Smooth muscle cell (in vitro differentiated cells): ENCODE data around the gene TRIM65. TPM values are rescaled to one million over a fixed set of nuclear protein-coding genes. Genes with fewer than 3 reads are reported as not detected.

ENCODE experiments used
- DNase-seq: peaks from one replicate; lab custom pipeline; 2025; ENCODE audit not compliant: unreplicated experiment; lab: John Stamatoyannopoulos, UW
- H2AFZ ChIP-seq: fragments of 200-600 bp; sonication (generic); 2 replicates; pipeline ENCODE4 v1.6.0; 2016; ENCODE audit warnings: antibody characterized with exemption, low read depth, mild to moderate bottlenecking
- H3F3A ChIP-seq: fragments of 200-600 bp; sonication (generic); 2 replicates; pipeline ENCODE4 v1.6.0; 2017; ENCODE audit warnings: antibody characterized with exemption, low read depth
- H3K27ac ChIP-seq: fragments of 200-600 bp; sonication (generic); 2 replicates; pipeline ENCODE4 v1.5.1; 2016; ENCODE audit warnings: low read depth, mild to moderate bottlenecking
- H3K27me3 ChIP-seq: fragments of 200-600 bp; sonication (generic); 2 replicates; pipeline ENCODE4 v1.6.1; 2016; ENCODE audit warnings: low read depth, mild to moderate bottlenecking
- H3K36me3 ChIP-seq: fragments of 200-600 bp; sonication (generic); 2 replicates; pipeline ENCODE4 v1.5.1; 2016; ENCODE audit warnings: low read depth
- H3K4me1 ChIP-seq: fragments of 200-600 bp; sonication (generic); 2 replicates; pipeline ENCODE4 v1.5.1; 2016; ENCODE audit warnings: low read depth
- H3K4me2 ChIP-seq: fragments of 200-600 bp; sonication (generic); 2 replicates; pipeline ENCODE4 v1.6.0; 2016; ENCODE audit warnings: mild to moderate bottlenecking
- H3K4me3 ChIP-seq: fragments of 200-600 bp; sonication (generic); 2 replicates; pipeline ENCODE4 v1.5.1; 2016; ENCODE audit warnings: mild to moderate bottlenecking
- H3K79me2 ChIP-seq: fragments of 200-600 bp; sonication (generic); 2 replicates; pipeline ENCODE4 v1.6.0; 2016; ENCODE audit warnings: low read depth, mild to moderate bottlenecking
- H3K9ac ChIP-seq: fragments of 200-600 bp; sonication (generic); 2 replicates; pipeline ENCODE4 v1.6.0; 2016; ENCODE audit warnings: low read depth
- H3K9me3 ChIP-seq: fragments of 200-600 bp; sonication (generic); replicated peaks from 2 replicates; pipeline ENCODE4 v1.5.1; 2016; ENCODE audit warnings: low read depth
- H4K20me1 ChIP-seq: fragments of 200-600 bp; sonication (generic); 2 replicates; pipeline ENCODE4 v1.6.0; 2016; ENCODE audit warnings: low read depth
- CTCF ChIP-seq: fragments of 200-600 bp; sonication (generic); IDR thresholded peaks from 2 replicates; pipeline ENCODE4 v1.5.1; 2017; ENCODE audit warnings: borderline replicate concordance, mild to moderate bottlenecking, antibody characterized with exemption; ENCODE audit not compliant: insufficient read depth, poor library complexity, severe bottlenecking
- WGBS: methylation state at CpG from one replicate; pipeline ENCODE4 v1.1.7; 2016; ENCODE audit warnings: low lambda C conversion rate; 5-methylcytosine and 5-hydroxymethylcytosine counted together
- polyA plus RNA-seq: library from polyadenylated mRNA; unstranded; fragments of >200 nt; fragmentation: Nextera tagmentation; extraction: Ambion mirVana; gene quantifications from 2 replicates; pipeline ENCODE4 v1.2.1, GENCODE V29; 2016
- total RNA-seq: library from RNA; depleted of rRNA; stranded (reverse); fragments of >200 nt; gene quantifications from 2 replicates; pipeline ENCODE4 v1.2.3, GENCODE V29; 2014

The TRIM65 gene
- total and polyA plus RNA-seq, 2 experiments from 2014 or later: 13.3 to 17.4 TPM

- H3K9me3 ChIP-seq: no peaks in the 10 kb centered on the region
- no peaks in the 10 kb centered on the region for H4K20me1 ChIP-seq
- no peak for TF ChIP-seq CTCF
- H3K9ac ChIP-seq: no peak overlapping the region
- H3K4me3 ChIP-seq: no peak overlapping the region
- no peak overlapping the region for H3K4me2 ChIP-seq
- no peak overlapping the region for H3K27ac ChIP-seq
- no peak for DNase-seq
- H3K4me1 ChIP-seq: no peaks in the 10 kb centered on the region
- H3F3A ChIP-seq: no peaks in the 10 kb centered on the region
- H3K36me3 ChIP-seq: no peaks in the 10 kb centered on the region
- no peaks in the 10 kb centered on the region for H3K27me3 ChIP-seq
- WGBS: 95% methylated on average over 8 of the region's 8 CpGs
- no peak overlapping the region for H2AFZ ChIP-seq
- no peaks in the 10 kb centered on the region for H3K79me2 ChIP-seq
These were observed 11.3 kb downstream of the TRIM65 start for GRCh38 chr17:75885431-75885830.

GRCh38 chr17:75881678-75882454 lies 14.9 kb downstream of the TRIM65 start:
- Histone ChIP-seq H3K79me2 (no peaks in the 10 kb centered on the region), H3K4me1 (peaks cover under 1% of the 10 kb centered on the region), H2AFZ (no peak overlapping the region), H4K20me1 (no peaks in the 10 kb centered on the region), H3K27ac (no peak overlapping the region), H3K9ac (no peak overlapping the region), H3K9me3 (no peaks in the 10 kb centered on the region), H3F3A (peaks cover 13% of the 10 kb centered on the region), H3K4me3 (no peak overlapping the region), H3K4me2 (no peak overlapping the region), H3K27me3 (no peaks in the 10 kb centered on the region), H3K36me3 (no peaks in the 10 kb centered on the region)
- 95% methylated on average over 15 of the region's 15 CpGs for WGBS
- no peak for TF ChIP-seq CTCF
- no peak for DNase-seq

GRCh38 chr17:75880266-75880665 lies 16.5 kb downstream of the TRIM65 start:
- Histone ChIP-seq H3K79me2 (no peaks in the 10 kb centered on the region), H3K4me3 (no peak overlapping the region), H3F3A (peaks cover 16% of the 10 kb centered on the region), H3K9ac (no peak overlapping the region), H4K20me1 (no peaks in the 10 kb centered on the region), H3K36me3 (no peaks in the 10 kb centered on the region), H3K27me3 (no peaks in the 10 kb centered on the region), H3K27ac (no peak overlapping the region), H3K9me3 (no peaks in the 10 kb centered on the region), H3K4me2 (no peak overlapping the region), H2AFZ (no peak overlapping the region), H3K4me1 (peaks cover 11% of the 10 kb centered on the region)
- 74% methylated on average over 7 of the region's 7 CpGs for WGBS
- no peak for TF ChIP-seq CTCF
- DNase-seq: no peak
